Stimulated activated naive CD8-positive, alpha-beta T cell treated with anti-CD3 and anti-CD28 coated beads, Interleukin-15, Interleukin-2, amounts not matched to agents 100 U/mL and 50 U/mL, for 24 hours (primary cell): ENCODE data around the gene ACOT8.
"Not testable (repeated sequence)": the region's sequence is repeated elsewhere in the genome, so short reads cannot be mapped to it uniquely, and the experiment has no call there.

Experiments
- ATAC-seq: fragments of 150-1000 bp; cut with Tn5 transposase; one replicate; pipeline ENCODE4 v1.10.0; 2021
- DNase-seq: peaks from one replicate; pipeline ENCODE4 v3.0.0; 2021

Gene ACOT8

GRCh38 chr20:45852326-45852725, 4.9 kb downstream of the ACOT8 start:
- DNase-seq (no peak), ATAC-seq (no peak)

DNA sequence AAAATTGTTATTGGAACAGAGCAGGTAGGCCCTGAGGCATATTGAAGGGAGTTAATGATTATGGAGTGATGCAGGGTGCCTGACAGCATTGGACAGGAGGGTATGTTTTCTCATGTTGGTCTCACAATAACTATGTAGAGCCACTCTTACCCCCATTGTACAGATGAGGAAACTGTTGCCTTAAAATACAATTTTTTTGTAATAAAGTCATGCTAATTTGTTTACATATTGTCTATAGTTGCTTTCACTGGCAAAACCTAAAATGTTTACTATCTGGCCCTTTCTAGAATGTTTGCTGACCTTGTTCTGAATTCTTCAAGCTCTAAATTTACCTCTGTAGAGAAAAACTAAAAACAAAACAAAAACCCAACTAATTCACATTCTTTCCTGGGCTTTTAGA, 5.7 kb downstream of the ACOT8 start:
- no peak for ATAC-seq

DNA sequence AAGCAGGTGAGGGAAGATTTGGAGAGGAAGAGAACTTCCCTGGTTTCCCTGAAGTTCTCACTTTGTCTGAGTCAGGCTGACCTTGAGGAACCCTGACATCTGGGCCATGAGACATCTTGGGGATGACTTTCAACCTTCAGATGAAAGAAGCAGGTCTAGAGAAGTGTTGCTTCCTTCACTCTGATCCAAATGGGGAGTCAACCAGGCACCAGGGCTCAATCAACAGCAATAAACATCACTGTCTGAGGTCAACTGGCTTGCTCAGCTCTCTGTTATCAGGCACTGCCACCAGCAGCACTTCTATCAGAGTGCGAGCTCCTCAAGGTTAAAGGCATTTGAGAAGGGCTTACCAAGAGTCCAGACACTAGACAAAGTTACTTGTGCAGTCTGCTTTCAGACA, 6.3 kb downstream of the ACOT8 start:
- no peak for ATAC-seq
- DNase-seq = no peak

More for the DNA sequence above, 5.7 kb downstream of the ACOT8 start:
- no peak for DNase-seq

GRCh38 chr20:45850238-45850637, 7.0 kb downstream of the ACOT8 start:
- ATAC-seq = no peak
- DNase-seq = no peak

DNA sequence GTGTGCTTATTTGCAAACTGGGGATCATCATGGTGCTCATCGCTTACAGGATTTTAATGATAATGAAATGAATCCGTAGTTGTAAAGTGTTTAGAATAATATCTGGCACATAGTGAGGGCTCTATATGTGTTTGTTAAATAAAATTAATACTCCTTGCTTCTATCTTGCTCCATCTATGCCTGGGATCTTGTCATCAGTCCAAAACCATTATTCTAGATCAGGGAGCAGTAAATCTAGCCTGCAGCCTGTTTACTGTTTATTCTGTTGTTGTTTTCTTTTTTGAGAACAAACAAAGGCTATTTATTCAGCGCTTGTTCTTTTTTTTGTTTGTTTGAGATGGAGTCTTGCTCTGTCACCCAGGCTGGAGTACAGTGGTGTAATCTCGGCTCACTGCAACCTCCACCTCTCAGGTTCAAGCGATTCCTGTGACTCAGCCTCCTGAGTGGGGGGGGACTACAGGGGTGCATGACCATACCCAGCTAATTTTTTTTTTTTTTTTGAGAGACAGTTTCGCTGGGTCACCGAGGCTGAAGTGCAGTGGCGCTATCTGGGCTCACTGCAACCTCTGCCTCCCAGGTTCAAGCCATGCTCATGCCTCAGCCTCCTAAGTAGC, 8.1 kb downstream of the ACOT8 start:
- no peak for ATAC-seq
- DNase-seq = no peak

GRCh38 chr20:45848421-45848820, 8.8 kb downstream of the ACOT8 start:
- ATAC-seq = no peak
- DNase-seq = no peak

DNA sequence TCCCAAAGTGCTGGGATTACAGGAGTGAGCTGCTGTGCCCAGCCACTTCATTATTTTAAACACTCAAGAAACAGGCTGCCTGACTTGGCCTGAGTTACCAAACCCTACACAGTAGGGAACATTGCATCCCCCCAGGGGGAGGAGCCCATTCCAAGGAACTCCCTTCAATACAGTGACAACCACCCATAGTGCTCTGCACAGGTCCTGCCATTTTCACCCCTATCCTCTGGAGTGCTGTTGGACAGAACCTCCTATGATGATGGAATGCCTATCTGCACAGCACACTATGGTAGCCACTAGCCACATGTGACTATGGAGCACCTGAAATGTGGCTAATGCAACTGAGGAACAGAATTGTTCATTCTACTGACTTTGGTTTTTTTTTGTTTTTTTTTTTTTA, 11.7 kb downstream of the ACOT8 start:
- ATAC-seq = no peak
- DNase-seq = no peak

GRCh38 chr20:45843506-45843905, 13.7 kb downstream of the ACOT8 start:
- DNase-seq (no peak), ATAC-seq (no peak)

DNA sequence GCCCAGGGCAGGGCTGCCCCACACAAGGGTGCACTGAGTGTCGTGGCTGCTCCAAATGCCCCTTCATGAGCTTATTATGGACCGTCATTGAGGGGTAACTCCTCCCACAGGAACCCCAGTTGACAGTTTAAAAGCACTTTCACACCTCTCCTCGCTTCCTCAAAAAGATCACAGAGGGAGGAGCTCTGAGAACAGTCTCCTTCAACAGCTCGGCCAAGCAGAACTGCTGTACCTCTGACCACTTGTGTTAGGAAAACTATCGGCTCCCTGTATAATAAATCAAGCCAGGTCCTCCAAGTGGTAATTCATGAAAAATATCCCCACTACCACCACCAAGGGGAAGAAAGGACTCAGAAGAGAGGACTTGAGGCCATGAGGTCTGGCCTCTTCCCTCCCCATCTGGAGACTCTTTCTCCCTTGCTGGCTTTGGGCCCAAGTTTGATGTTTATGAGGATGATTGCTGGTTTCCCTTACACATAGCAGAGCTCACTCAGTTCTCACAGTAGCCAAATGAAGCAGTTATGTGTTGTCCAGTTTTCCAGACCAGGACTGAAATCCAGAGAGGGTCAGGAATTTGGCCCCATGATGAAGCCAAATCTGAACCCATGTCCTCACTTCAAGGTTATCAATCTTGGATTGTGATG, 14.9 kb downstream of the ACOT8 start:
- DNase-seq (no peak), ATAC-seq (no peak)

GRCh38 chr20:45841407-45842129, 15.6 kb downstream of the ACOT8 start:
- no peak for ATAC-seq
- DNase-seq = no peak

DNA sequence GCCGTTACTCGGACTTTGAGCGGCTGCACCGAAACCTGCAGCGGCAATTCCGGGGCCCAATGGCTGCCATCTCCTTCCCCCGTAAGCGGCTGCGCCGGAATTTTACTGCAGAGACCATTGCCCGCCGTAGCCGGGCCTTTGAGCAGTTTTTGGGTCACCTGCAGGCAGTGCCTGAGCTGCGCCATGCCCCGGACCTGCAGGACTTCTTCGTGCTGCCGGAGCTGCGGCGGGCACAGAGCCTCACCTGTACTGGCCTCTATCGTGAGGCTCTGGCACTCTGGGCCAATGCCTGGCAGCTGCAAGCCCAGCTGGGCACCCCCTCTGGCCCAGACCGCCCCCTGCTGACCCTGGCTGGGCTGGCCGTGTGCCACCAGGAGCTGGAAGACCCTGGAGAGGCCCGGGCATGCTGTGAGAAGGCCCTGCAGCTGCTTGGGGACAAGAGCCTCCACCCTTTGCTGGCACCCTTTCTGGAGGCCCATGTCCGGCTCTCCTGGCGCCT, 16.4 kb downstream of the ACOT8 start:
- DNase-seq = no peak
- no peak for ATAC-seq

GRCh38 chr20:45836841-45837240, 20.4 kb downstream of the ACOT8 start:
- DNase-seq (no peak), ATAC-seq (no peak)

GRCh38 chr20:45835825-45836224, 21.4 kb downstream of the ACOT8 start:
- no peak for ATAC-seq
- no peak for DNase-seq

GRCh38 chr20:45835329-45835765, 21.8 kb downstream of the ACOT8 start:
- DNase-seq = no peak
- ATAC-seq = no peak

DNA sequence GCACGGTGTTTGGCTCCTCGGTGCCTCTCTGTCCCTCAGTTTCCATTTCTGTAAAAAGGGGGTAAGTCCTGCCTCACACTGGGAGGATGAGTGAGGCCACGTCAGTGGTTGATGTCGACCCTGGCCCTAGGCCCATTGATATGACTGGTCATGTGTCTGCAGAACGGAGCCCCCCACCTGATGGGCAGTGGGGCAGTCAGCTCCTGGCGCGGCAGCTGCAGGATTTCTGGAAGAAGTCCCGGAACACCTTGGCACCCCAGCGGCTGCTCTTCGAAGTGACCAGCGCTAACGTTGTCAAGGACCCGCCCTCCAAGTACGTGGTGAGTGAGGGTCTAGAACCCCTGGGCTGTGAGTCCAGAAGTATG, 22.4 kb downstream of the ACOT8 start:
- no peak for ATAC-seq

GRCh38 chr20:45833883-45834796, 23.1 kb downstream of the ACOT8 start:
- ATAC-seq = peak; percentile 68
- DNase-seq = peak; percentile 52

More for the DNA sequence above, 22.4 kb downstream of the ACOT8 start:
- DNase-seq = no peak

GRCh38 chr20:45833030-45833882, 23.9 kb downstream of the ACOT8 start, which contains the start of gene SNX21:
Gene SNX21 (plus strand): TSS chr20:45833799. CDS start chr20:45833920, 121 bp downstream.
- ATAC-seq (peak; percentile 50), DNase-seq (peak; percentile 40)

GRCh38 chr20:45832619-45833018, 24.6 kb downstream of the ACOT8 start:
- DNase-seq (no peak), ATAC-seq (no peak)

DNA sequence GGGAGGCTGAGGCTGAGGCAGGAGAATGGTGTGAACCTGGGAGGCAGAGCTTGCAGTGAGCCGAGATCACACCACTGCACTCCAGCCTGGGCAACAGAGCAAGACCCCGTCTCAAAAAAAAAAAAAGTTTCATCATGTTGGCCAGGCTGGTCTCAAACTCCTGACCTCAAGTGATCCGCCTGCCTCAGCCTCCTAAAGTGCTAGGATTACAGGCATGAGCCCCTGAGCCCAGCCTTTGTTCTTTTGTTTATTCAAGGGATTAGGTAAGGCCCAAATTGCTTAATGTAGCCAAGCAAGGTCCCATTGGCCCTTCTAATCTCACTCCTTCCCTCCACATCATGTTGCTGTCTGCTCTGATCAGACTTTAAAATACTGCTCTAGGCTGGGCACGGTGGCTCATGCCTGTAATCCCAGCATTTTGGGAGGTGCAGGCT, 27.5 kb downstream of the ACOT8 start:
- ATAC-seq, DNase-seq: not testable (repeated sequence)

- DNase-seq = no peak
- ATAC-seq = no peak
These were observed 28.6 kb downstream of the ACOT8 start for GRCh38 chr20:45828589-45828988.

DNA sequence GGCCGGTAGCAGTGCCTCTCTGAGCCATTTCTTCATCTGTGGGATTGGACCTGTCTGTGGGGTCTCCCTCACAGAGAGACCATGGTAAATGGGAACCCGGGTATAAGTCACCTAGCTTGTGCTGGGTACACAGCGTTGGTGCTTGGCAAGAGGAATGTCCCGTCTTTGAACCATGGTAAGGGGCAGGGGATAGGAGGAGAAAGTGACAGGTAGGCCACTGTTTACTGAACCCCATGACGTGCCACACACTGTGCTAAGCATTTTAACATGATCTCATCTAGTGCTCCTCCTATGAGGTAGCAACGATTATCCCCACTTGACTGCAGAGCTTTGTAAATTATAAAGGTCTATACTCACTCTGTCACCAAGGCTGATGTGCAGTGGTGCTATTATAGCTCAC, 29.5 kb downstream of the ACOT8 start:
- ATAC-seq (no peak), DNase-seq (no peak)
